A673 (cell line): ENCODE measurements around the gene CNTD1. TPM values are rescaled to one million over a fixed set of nuclear protein-coding genes. Genes with fewer than 3 reads are reported as not detected.
A peak's percentile ranks its signal among the peaks of the same experiment; 100 is the strongest.

ENCODE experiments used
- BruUV-seq: library from RNA; stranded (reverse); fragments of 400-500 nt; replicated peaks from 2 replicates; lab custom pipeline; 2021; lab: Mats Ljungman, UMichigan
- CTCF ChIA-PET: fragments of 300-600 bp; sonication (Branson Sonifier 250); formaldehyde crosslinking; loops from one replicate; lab custom pipeline; 2022; ENCODE audit warnings: antibody characterized with exemption; lab: Charles Lee
- POLR2A ChIA-PET: fragments of 300-600 bp; sonication (Branson Sonifier 250); formaldehyde crosslinking; loops from one replicate; lab custom pipeline; 2022; ENCODE audit warnings: antibody characterized with exemption; ENCODE audit not compliant: low non-redundant PET; lab: Charles Lee
- DNase-seq: peaks from one replicate; pipeline ENCODE4 v3.0.0-alpha.2; 2015; ENCODE audit warnings: low spot score
- H3K27ac ChIP-seq: fragments of 200-600 bp; sonication (generic); 2 replicates; pipeline ENCODE4 v1.5.1; 2016; ENCODE audit warnings: mixed run types, low read depth, mild to moderate bottlenecking, mixed read lengths, antibody characterized with exemption, low read length; ENCODE audit not compliant: poor library complexity, severe bottlenecking
- H3K27me3 ChIP-seq: fragments of 200-600 bp; sonication (generic); replicated peaks from 2 replicates; pipeline ENCODE4 v1.6.1; 2017; ENCODE audit warnings: mixed run types, low read depth, mild to moderate bottlenecking, mixed read lengths, antibody characterized with exemption, low read length; ENCODE audit not compliant: insufficient read depth, poor library complexity
- H3K36me3 ChIP-seq: fragments of 200-600 bp; sonication (generic); 2 replicates; pipeline ENCODE4 v1.6.1; 2016; ENCODE audit warnings: mixed run types, mild to moderate bottlenecking, mixed read lengths, antibody characterized with exemption, low read length; ENCODE audit not compliant: insufficient read depth, poor library complexity, severe bottlenecking
- H3K4me1 ChIP-seq: fragments of 200-600 bp; sonication (generic); 2 replicates; pipeline ENCODE4 v1.6.1; 2017; ENCODE audit warnings: mixed run types, mild to moderate bottlenecking, mixed read lengths, antibody characterized with exemption, low read length; ENCODE audit not compliant: insufficient read depth, poor library complexity, severe bottlenecking
- H3K4me3 ChIP-seq: fragments of 200-600 bp; sonication (generic); 2 replicates; pipeline ENCODE4 v1.5.1; 2016; ENCODE audit warnings: low read depth, mixed run types, mild to moderate bottlenecking, mixed read lengths, low read length; ENCODE audit not compliant: poor library complexity, severe bottlenecking
- H3K9me3 ChIP-seq: fragments of 200-600 bp; sonication (generic); 2 replicates; pipeline ENCODE4 v1.6.1; 2016; ENCODE audit warnings: mixed run types, low read depth, mild to moderate bottlenecking, mixed read lengths, antibody characterized with exemption, low read length; ENCODE audit not compliant: poor library complexity, severe bottlenecking
- CTCF ChIP-seq: fragments of 300-800, 200-600 bp; sonication (generic); conservative IDR thresholded peaks from 2 replicates; pipeline ENCODE4 v1.5.1; 2017; ENCODE audit warnings: low read depth, mild to moderate bottlenecking, antibody characterized with exemption, low read length, moderate library complexity, mixed read lengths
- EZH2 ChIP-seq: fragments of 200-600 bp; sonication (generic); IDR thresholded peaks from 2 replicates; pipeline ENCODE4 v1.6.1; 2017; ENCODE audit warnings: borderline replicate concordance, low read depth, mild to moderate bottlenecking, mixed read lengths, antibody characterized with exemption, low read length; ENCODE audit not compliant: poor library complexity, severe bottlenecking
- intact Hi-C: fragments of 100-400 bp; cut with micrococcal nuclease; formaldehyde crosslinking; loops from one replicate; pipeline ENCODE4 v1.10.0; 2022; ENCODE audit not compliant: unreplicated experiment
- total RNA-seq: library from RNA; stranded (reverse); gene quantifications from 2 replicates; pipeline ENCODE4 v1.2.3, GENCODE V29; 2021

CNTD1 gene
- total RNA-seq, 1 experiment from 2014 or later, result not detected

DNA sequence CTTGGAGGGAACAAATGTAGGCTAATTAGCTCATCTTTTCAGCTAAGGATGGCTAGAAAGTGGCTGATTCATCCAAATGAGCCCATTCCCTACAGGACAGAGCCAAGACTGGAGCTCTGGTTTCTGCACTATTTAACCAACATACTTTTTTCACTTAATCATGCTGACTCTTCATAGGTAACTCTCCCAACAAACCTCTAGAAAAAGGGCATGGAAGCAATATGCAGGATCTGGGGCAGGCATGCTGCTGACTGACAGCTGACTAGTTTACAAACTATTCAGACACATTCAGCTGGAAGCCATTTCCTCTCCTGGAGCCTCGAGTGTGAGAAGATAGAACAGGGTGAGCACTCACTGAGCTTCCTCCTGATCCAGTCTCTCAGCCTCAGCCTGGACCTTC is 19.2 kb downstream of the CNTD1 start:
- no peak for DNase-seq
- peaks cover 13% of the 10 kb centered on the region for H3K36me3 ChIP-seq
- intact Hi-C loops, result no loop called here
- no peak overlapping the region for H3K4me3 ChIP-seq
- no peaks in the 10 kb centered on the region for H3K27me3 ChIP-seq
- POLR2A ChIA-PET, result no interaction called here
- H3K9me3 ChIP-seq, result no peaks in the 10 kb centered on the region
- TF ChIP-seq CTCF, result no peak
- TF ChIP-seq EZH2, result no peak
- BruUV-seq, result no TSS peak
- no peak overlapping the region for H3K27ac ChIP-seq
- CTCF ChIA-PET, result no interaction called here
- H3K4me1 ChIP-seq, result peaks cover 6% of the 10 kb centered on the region

GRCh38 chr17:42818379-42818778 is 19.7 kb downstream of the CNTD1 start:
- intact Hi-C loops, result no loop called here
- Histone ChIP-seq H3K36me3 (peaks cover 13% of the 10 kb centered on the region), H3K27me3 (no peaks in the 10 kb centered on the region), H3K9me3 (no peaks in the 10 kb centered on the region), H3K27ac (no peak overlapping the region), H3K4me3 (no peak overlapping the region), H3K4me1 (peaks cover 6% of the 10 kb centered on the region)
- TF ChIP-seq CTCF, result no peak
- no peak for TF ChIP-seq EZH2
- DNase-seq, result no peak
- POLR2A ChIA-PET, result no interaction called here
- no TSS peak for BruUV-seq
- CTCF ChIA-PET, result no interaction called here

DNA sequence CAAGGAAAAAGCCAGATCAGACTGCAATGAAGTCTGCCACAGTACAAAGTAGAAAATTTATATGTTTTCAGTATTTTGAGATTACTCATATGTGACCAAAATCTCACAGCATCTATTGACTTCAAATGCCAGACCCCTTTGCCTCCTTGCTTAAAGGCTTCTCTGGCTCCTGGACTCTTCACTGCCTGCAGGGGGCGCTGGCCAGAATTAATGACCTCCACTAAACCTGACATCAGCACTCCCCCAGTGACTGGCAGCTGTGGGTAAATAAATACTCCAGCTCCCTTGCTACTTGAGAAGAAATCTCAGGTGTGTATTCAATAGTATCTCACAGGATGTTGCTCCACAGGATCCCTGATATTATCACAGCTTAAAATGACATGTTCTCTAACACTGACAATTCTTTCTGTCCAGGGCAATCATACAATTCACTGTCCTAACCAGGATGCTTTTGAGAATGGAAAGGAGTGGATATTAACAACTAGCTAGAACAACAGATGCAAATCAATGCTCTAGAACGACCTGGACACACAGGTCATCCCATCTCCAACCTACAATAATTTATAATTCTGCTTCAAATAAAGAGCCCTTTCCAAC is 21.4 kb downstream of the CNTD1 start:
- Histone ChIP-seq H3K9me3 (no peaks in the 10 kb centered on the region), H3K4me3 (no peak overlapping the region), H3K27ac (no peak overlapping the region), H3K4me1 (peaks cover 6% of the 10 kb centered on the region), H3K36me3 (peaks cover 4% of the 10 kb centered on the region), H3K27me3 (no peaks in the 10 kb centered on the region)
- DNase-seq, result peak; percentile 65
- BruUV-seq, result no TSS peak
- CTCF ChIA-PET, result no interaction called here
- POLR2A ChIA-PET, result no interaction called here
- intact Hi-C loops, result loop anchor here (10.0 kb wide), 1 partner anchor 95 kb away; no protein-coding TSS in a partner anchor
- TF ChIP-seq CTCF (peak; percentile 66), EZH2 (no peak)
